OCI-LY7 (cell line): Measurements from ENCODE around the gene RRAGC.

ENCODE experiments used
- EZH2phosphoT487 ChIP-seq: fragments of 200-600 bp; sonication (generic); IDR thresholded peaks from 2 replicates; pipeline ENCODE4 v1.6.1; 2018; ENCODE audit warnings: low read depth, borderline replicate concordance, mild to moderate bottlenecking, mixed run types, antibody characterized with exemption, low read length, moderate library complexity, mixed read lengths
- TF ChIP-seq, protein P1 (sequence below): fragments of 200-600 bp; sonication (generic); conservative IDR thresholded peaks from 2 replicates; pipeline ENCODE4 v1.5.1; 2014; ENCODE audit warnings: mild to moderate bottlenecking, antibody characterized with exemption, low read length, moderate library complexity, mixed read lengths

DNA sequence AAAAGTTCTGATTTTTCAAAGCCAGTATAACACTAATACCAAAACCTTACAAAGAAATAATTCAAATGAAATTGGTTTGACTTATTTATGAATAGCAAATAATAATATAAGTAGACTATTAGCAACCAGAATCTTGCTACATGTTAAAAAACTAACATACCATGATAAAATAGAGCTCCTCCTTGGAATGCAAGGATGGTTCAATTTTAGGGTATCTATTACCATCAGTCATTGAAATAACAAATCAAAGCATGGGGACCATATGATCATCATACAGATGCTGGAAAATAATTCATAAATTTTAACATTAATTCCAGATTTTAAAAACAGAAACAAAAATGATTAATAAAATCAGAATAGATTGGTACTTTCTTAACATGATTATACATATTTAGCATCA, 66.3 kb downstream of the RRAGC start:
- TF ChIP-seq, protein P1, sequence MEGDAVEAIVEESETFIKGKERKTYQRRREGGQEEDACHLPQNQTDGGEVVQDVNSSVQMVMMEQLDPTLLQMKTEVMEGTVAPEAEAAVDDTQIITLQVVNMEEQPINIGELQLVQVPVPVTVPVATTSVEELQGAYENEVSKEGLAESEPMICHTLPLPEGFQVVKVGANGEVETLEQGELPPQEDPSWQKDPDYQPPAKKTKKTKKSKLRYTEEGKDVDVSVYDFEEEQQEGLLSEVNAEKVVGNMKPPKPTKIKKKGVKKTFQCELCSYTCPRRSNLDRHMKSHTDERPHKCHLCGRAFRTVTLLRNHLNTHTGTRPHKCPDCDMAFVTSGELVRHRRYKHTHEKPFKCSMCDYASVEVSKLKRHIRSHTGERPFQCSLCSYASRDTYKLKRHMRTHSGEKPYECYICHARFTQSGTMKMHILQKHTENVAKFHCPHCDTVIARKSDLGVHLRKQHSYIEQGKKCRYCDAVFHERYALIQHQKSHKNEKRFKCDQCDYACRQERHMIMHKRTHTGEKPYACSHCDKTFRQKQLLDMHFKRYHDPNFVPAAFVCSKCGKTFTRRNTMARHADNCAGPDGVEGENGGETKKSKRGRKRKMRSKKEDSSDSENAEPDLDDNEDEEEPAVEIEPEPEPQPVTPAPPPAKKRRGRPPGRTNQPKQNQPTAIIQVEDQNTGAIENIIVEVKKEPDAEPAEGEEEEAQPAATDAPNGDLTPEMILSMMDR = no peak
- no peak for TF ChIP-seq EZH2phosphoT487
